Sigmoid colon (tissue), 4 donors: ENCODE data around the gene ALG11.

Source experiments
- EP300 ChIP-seq, 4 donors: sonication (generic); formaldehyde crosslinking; IDR thresholded peaks; one replicate each; pipeline ENCODE4 v1.6.1; 2017; ENCODE audit warnings: antibody characterized with exemption in 4 of 4
- POLR2AphosphoS5 ChIP-seq, 4 donors: sonication (generic); formaldehyde crosslinking; IDR thresholded peaks; one replicate each; pipeline ENCODE4 v1.6.1; 2017; ENCODE audit warnings: antibody characterized with exemption in 4 of 4
- TF ChIP-seq, protein P1 (sequence below), 4 experiments: fragments of 450-650 bp in 3 of 4; fragments of 200-600 bp in 1 of 4; IDR thresholded peaks; one replicate each; pipeline ENCODE4 v1.5.1; 2016 to 2019; ENCODE audit warnings: antibody characterized with exemption in 4 of 4, mild to moderate bottlenecking in 3 of 4, moderate library complexity in 2 of 4

DNA sequence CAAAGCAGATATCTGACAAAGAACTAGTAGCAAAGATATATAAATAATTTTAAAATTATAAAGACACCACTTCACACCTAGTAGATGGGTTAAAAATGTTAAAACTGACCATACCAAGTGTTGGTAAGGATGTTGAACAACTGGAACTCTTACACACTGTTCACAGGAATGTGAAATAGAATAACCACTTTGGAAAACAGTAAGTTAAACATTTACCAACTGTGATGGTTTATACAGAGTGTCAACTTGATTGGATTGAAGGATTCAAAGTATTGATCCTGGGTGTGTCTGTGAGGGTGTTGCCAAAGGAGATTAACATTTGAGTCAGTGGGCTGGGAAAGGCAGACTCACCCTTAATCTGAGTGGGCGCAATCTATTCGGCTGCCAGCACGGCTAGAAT is 31.5 kb downstream of the ALG11 start:
- TF ChIP-seq, protein P1, sequence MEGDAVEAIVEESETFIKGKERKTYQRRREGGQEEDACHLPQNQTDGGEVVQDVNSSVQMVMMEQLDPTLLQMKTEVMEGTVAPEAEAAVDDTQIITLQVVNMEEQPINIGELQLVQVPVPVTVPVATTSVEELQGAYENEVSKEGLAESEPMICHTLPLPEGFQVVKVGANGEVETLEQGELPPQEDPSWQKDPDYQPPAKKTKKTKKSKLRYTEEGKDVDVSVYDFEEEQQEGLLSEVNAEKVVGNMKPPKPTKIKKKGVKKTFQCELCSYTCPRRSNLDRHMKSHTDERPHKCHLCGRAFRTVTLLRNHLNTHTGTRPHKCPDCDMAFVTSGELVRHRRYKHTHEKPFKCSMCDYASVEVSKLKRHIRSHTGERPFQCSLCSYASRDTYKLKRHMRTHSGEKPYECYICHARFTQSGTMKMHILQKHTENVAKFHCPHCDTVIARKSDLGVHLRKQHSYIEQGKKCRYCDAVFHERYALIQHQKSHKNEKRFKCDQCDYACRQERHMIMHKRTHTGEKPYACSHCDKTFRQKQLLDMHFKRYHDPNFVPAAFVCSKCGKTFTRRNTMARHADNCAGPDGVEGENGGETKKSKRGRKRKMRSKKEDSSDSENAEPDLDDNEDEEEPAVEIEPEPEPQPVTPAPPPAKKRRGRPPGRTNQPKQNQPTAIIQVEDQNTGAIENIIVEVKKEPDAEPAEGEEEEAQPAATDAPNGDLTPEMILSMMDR (IDR thresholded peaks at IDR 0.05): no peak
- TF ChIP-seq POLR2AphosphoS5 (IDR thresholded peaks at IDR 0.05) (no peak), EP300 (IDR thresholded peaks at IDR 0.05) (no peak)
